ENCODE results near the gene NDUFB11.
A peak's percentile ranks its signal among the peaks of the same experiment; 100 is the strongest.

Gene NDUFB11

GRCh38 chrX:47144626-47145394 is at the start of gene NDUFB11, which contains the start of gene RBM10:
NDUFB11 (minus strand) TSS chrX:47144702; CDS start chrX:47144679, 23 bp downstream.
RBM10 (plus strand) TSS chrX:47145221; CDS start chrX:47147482, 2,261 bp downstream.
- DNase-seq (ENCODE audit: low read depth): peak; percentile 50

GRCh38 chrX:47193475-47194193 is 49.1 kb upstream of the NDUFB11 start, which contains the start of gene UBA1:
UBA1 (plus strand) TSS chrX:47193829; CDS start chrX:47198803, 4,974 bp downstream.
- DNase-seq (ENCODE audit: low read depth): peak; percentile 57

- no peak for DNase-seq (ENCODE audit: low read depth)
These were observed 47.4 kb upstream of the NDUFB11 start for GRCh38 chrX:47191806-47192401.

GRCh38 chrX:47191331-47191730 is 46.8 kb upstream of the NDUFB11 start:
- peak; percentile 5 for DNase-seq (ENCODE audit: low read depth)

- peak; percentile 40 for DNase-seq (ENCODE audit: low read depth)
These were observed 46.2 kb upstream of the NDUFB11 start for GRCh38 chrX:47190445-47191269.

DNA sequence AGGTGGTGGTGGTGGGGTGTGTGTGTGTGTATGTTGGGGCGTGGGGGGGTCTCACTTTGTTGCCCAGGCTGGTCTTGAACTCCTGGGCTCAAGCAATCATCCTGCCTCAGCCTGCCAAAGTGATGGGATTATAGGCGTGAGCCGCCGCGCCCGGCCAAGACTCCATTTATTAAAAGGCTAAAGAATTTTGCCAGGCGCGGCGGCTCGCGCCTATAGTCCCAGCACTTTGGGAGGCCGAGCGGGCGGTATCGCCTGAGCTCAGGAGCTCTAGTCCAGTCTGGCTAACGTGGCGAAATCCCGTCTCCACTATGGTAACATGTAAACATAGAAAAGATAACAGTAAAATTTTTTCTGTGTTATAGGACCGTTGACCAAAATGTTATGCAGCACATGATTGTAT is 45.4 kb upstream of the NDUFB11 start:
- no peak for DNase-seq (ENCODE audit: low read depth)

- DNase-seq (ENCODE audit: low read depth): no peak
These were observed 42.7 kb upstream of the NDUFB11 start for GRCh38 chrX:47187106-47187677.

DNA sequence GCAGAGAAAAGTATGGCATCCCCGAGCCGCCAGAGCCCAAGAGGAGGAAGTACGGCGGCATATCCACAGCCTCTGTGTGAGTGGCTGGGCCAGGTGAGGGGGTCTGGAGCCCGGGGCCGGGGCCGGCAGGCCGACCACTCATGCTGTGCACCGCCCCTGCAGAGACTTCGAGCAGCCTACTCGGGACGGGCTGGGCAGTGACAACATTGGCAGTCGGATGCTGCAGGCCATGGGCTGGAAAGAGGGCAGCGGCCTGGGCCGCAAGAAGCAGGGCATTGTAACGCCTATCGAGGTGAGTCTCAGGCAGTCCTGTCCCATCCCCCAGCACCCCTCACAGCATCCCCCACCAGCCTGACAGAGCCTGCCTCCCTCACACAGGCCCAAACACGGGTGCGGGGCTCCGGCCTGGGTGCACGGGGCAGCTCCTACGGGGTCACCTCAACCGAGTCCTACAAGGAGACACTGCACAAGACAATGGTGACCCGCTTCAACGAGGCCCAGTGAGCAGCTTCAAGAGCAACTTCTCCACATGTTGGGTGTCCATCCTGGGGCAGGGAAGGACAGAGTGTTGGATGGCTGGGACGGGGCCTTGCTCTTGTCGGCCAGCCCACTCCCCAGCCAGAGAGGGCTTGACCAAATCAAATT is 41.7 kb upstream of the NDUFB11 start:
- DNase-seq (ENCODE audit: low read depth): no peak

- no peak for DNase-seq (ENCODE audit: low read depth)
These were observed 40.7 kb upstream of the NDUFB11 start for GRCh38 chrX:47185241-47185640.

- DNase-seq (ENCODE audit: low read depth): no peak
These were observed 40.0 kb upstream of the NDUFB11 start for GRCh38 chrX:47184486-47184885.

DNA sequence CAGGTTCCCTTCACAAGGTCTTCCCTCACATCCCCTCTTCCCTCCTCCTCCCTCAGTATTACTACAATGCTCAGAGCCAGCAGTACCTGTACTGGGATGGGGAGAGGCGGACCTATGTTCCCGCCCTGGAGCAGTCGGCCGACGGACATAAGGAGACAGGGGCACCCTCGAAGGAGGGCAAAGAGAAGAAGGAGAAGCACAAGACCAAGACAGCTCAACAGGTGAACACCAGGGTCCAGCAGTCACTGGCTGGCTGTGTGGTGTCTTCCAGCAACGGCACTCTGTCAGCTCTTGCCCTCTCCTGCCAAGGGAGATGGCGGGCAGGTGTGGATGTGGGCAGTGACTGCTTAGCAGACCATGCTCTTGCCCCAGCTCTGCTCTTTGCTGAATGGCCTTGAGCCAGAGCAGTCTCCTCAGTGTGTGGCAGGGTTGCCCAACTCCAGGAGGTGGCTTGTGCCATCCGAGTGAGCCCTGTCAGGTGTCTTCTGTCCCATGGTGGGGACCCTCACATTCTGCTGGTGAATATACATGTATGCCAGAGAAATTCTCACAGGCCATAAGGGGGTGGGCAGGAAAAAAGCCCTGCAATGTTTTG is 37.7 kb upstream of the NDUFB11 start:
- no peak for DNase-seq (ENCODE audit: low read depth)

- no peak for DNase-seq (ENCODE audit: low read depth)
These were observed 36.8 kb upstream of the NDUFB11 start for GRCh38 chrX:47181301-47181700.

DNA sequence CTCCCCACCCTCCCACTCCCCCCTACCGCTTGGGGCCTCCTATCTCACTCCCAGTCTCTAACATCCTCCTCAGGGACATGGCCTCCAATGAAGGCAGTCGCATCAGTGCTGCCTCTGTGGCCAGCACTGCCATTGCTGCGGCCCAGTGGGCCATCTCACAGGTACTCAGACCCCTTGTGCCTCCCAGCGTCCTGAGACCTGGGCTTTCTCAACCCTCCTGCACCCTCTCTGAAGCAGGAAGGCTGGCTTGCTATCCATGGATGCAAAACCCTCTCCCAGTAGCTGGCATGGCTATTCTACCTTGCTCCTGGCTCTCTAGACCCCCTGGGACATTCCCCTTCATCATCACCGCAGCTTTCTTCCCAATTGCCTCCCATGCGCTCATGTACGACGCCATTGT is 35.8 kb upstream of the NDUFB11 start:
- no peak for DNase-seq (ENCODE audit: low read depth)

DNA sequence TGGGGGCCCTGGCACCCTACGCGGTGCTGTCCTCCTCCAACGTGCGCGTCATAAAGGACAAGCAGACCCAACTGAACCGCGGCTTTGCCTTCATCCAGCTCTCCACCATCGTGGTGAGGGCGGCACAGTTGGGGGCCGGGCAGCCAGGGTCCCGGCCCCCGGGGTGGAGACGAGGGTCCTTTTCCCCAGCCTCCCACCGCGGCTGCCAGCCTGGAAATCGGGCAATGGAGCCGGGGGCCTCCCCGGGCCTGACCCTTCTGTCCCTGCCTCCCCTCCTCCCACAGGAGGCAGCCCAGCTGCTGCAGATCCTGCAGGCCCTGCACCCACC is 35.4 kb upstream of the NDUFB11 start:
- no peak for DNase-seq (ENCODE audit: low read depth)

- DNase-seq (ENCODE audit: low read depth): no peak
These were observed 34.9 kb upstream of the NDUFB11 start for GRCh38 chrX:47179221-47179927.

DNA sequence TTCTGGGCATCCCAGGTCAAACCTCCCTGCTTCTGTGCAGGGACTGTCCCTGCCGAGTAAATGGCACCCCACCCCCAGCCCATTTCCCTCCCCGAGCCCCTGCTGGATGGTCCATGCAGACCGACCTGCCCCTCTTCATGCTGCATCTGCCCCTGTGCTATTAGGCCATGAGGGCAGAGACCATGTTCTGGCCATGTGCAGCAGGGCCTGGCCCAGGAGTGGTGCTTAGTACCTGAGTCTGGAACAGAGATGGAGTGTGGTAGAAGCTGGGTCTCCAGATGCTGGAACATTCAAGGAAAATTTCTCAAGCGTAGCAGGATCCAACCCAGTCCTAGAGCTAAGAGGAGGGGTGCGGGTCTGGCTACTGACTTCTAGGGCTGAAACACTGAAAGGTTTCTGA is 33.8 kb upstream of the NDUFB11 start:
- DNase-seq (ENCODE audit: low read depth): no peak

DNA sequence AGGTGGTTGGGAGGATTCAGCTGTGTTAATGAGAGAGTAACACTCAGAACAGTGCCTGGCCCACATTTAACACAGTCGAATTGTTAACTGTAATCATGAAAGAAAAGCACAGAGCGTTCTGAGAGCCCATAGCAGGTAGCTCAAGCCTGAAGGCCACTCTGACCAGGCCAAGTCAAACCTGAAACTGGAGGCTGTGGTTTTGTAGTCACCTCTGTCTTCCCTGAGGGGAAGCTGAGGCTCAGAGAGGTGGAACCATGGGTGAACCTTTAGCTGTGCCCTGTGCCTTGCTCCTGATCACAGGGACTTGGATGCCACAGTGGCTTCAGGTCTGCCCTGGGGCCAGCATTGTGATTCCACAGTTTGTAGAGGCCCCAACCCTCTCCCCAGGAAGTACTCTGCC is 32.6 kb upstream of the NDUFB11 start:
- no peak for DNase-seq (ENCODE audit: low read depth)

- no peak for DNase-seq (ENCODE audit: low read depth)
These were observed 31.7 kb upstream of the NDUFB11 start for GRCh38 chrX:47176101-47176740.

DNA sequence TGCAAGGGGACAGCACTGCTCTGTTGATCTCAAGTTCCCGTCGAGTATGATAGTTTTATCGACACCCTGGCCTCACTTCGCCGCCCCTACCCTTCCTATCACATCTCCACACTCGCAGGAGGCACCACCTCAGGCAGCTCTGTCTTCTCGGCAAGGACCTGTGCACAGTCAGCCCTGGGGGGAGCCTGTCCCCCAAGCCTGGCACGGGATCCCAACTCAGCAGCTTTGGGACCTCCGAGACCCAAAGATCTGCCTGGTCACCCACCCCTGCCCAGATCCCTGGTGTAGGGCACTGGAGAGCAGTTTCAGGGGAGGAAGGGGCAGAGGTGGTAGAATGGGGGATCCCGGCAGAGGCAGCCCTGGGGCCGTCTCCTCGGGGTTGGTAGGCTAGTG is 31.1 kb upstream of the NDUFB11 start:
- DNase-seq (ENCODE audit: low read depth): no peak

All from stimulated activated CD8-positive, alpha-beta memory T cell treated with anti-CD3 and anti-CD28 coated beads, Interleukin-15, amount 100 ng/mL, for 24 hours (primary cell).